Esophagus (tissue), 2 donors: ENCODE data around the gene PLEKHA7. TPM values are rescaled to one million over a fixed set of nuclear protein-coding genes. Genes with fewer than 3 reads are reported as not detected.

Experiments
- H3K27ac ChIP-seq, 2 donors: one replicate each; pipeline ENCODE4 v1.5.1; 2013; ENCODE audit warnings: low read depth in 2 of 2, mild to moderate bottlenecking in 2 of 2, inconsistent platforms in 1 of 2, low read length in 1 of 2, moderate library complexity in 1 of 2
- H3K27me3 ChIP-seq, 2 donors: one replicate each; pipeline ENCODE4 v1.6.1; 2013; ENCODE audit warnings: low read length in 2 of 2, control low read depth in 1 of 2, mild to moderate bottlenecking in 1 of 2; ENCODE audit not compliant: insufficient read depth in 2 of 2, control insufficient read depth in 1 of 2
- H3K36me3 ChIP-seq, 2 donors: one replicate each; pipeline ENCODE4 v1.6.1; 2013; ENCODE audit warnings: low read length in 1 of 2; ENCODE audit not compliant: control insufficient read depth in 2 of 2, insufficient read depth in 2 of 2
- H3K4me1 ChIP-seq, 2 donors: one replicate each; pipeline ENCODE4 v1.6.1; 2013; ENCODE audit warnings: low read length in 1 of 2; ENCODE audit not compliant: control insufficient read depth in 2 of 2, insufficient read depth in 2 of 2
- H3K4me3 ChIP-seq, 2 donors: one replicate each; pipeline ENCODE4 v1.5.1; 2013; ENCODE audit warnings: low read length in 2 of 2, mild to moderate bottlenecking in 2 of 2, low read depth in 1 of 2, moderate library complexity in 1 of 2
- H3K9me3 ChIP-seq, 2 donors: one replicate each; pipeline ENCODE4 v1.6.1; 2013; ENCODE audit warnings: mild to moderate bottlenecking in 2 of 2, low read depth in 1 of 2, low read length in 1 of 2, moderate library complexity in 1 of 2; ENCODE audit not compliant: control insufficient read depth in 2 of 2, insufficient read depth in 1 of 2
- WGBS, 2 donors: extraction: QIAGEN DNeasy Blood & Tissue Kit; methylation state at CpG; one replicate each; pipeline ENCODE4 v1.1.7; 2013; 5-methylcytosine and 5-hydroxymethylcytosine counted together
- polyA plus RNA-seq, 2 donors: library from polyadenylated mRNA; stranded (reverse); fragments of 200-250 nt; gene quantifications; one replicate each; pipeline ENCODE4 v1.2.3, GENCODE V29; 2013
- donor health status: healthy with polysubstance abuse.
- donor health status: Bipolar disorder and iron deficiency.

Gene PLEKHA7
- polyA plus RNA-seq, 2 donors, result 41.4 to 46.0 TPM

GRCh38 chr11:16881074-16881709 lies 133.0 kb downstream of the PLEKHA7 start:
- H3K9me3 ChIP-seq, result no peaks in the 10 kb centered on the region
- peaks cover 0 to 11% of the 10 kb centered on the region in 2 donors for H3K4me1 ChIP-seq
- H3K27ac ChIP-seq, result peak overlapping the region; percentile 83 to 92
- no peaks in the 10 kb centered on the region for H3K36me3 ChIP-seq
- peak overlapping the region; percentile 20 to 33 for H3K4me3 ChIP-seq
- H3K27me3 ChIP-seq, result no peaks in the 10 kb centered on the region
- 34 to 42% methylated on average over 8 of the region's 8 CpGs for WGBS, 2 donors

GRCh38 chr11:16880184-16880801 lies 133.9 kb downstream of the PLEKHA7 start:
- no peaks in the 10 kb centered on the region for H3K27me3 ChIP-seq
- 67 to 84% methylated on average over 7 of the region's 7 CpGs for WGBS, 2 donors
- no peaks in the 10 kb centered on the region for H3K9me3 ChIP-seq
- H3K36me3 ChIP-seq, result no peaks in the 10 kb centered on the region
- peak overlapping the region; percentile 83 to 88 for H3K27ac ChIP-seq
- H3K4me1 ChIP-seq, result peaks cover 0 to 14% of the 10 kb centered on the region in 2 donors
- peak overlapping the region in 1 of 2 donors; percentile 33 for H3K4me3 ChIP-seq

- Histone ChIP-seq H3K4me1 (peaks cover 0 to 14% of the 10 kb centered on the region in 2 donors), H3K27me3 (no peaks in the 10 kb centered on the region), H3K4me3 (no peak overlapping the region), H3K27ac (peak overlapping the region; percentile 83 to 88), H3K9me3 (no peaks in the 10 kb centered on the region), H3K36me3 (no peaks in the 10 kb centered on the region)
- WGBS, 2 donors, result 91 to 94% methylated on average over 2 of the region's 2 CpGs
Observed at GRCh38 chr11:16879690-16880089, 134.5 kb downstream of the PLEKHA7 start.

- H3K4me3 ChIP-seq, result peak overlapping the region in 1 of 2 donors; percentile 44
- no peaks in the 10 kb centered on the region for H3K9me3 ChIP-seq
- H3K4me1 ChIP-seq, result peaks cover 0 to 14% of the 10 kb centered on the region in 2 donors
- no peaks in the 10 kb centered on the region for H3K36me3 ChIP-seq
- peak overlapping the region; percentile 67 to 84 for H3K27ac ChIP-seq
- WGBS, 2 donors, result 67 to 77% methylated on average over 3 of the region's 3 CpGs
- no peaks in the 10 kb centered on the region for H3K27me3 ChIP-seq
Observed at GRCh38 chr11:16876837-16877236, 137.4 kb downstream of the PLEKHA7 start.

GRCh38 chr11:16876053-16876752 lies 138.0 kb downstream of the PLEKHA7 start:
- 49 to 75% methylated on average over 5 of the region's 5 CpGs for WGBS, 2 donors
- H3K4me3 ChIP-seq, result peak overlapping the region; percentile 24 to 44
- no peaks in the 10 kb centered on the region for H3K9me3 ChIP-seq
- H3K36me3 ChIP-seq, result no peaks in the 10 kb centered on the region
- peak overlapping the region; percentile 84 to 94 for H3K27ac ChIP-seq
- peaks cover 0 to 14% of the 10 kb centered on the region in 2 donors for H3K4me1 ChIP-seq
- no peaks in the 10 kb centered on the region for H3K27me3 ChIP-seq

- WGBS, 2 donors, result 83 to 89% methylated on average over 4 of the region's 4 CpGs
- Histone ChIP-seq H3K36me3 (peaks cover 0 to 4% of the 10 kb centered on the region in 2 donors), H3K27me3 (no peaks in the 10 kb centered on the region), H3K27ac (peak overlapping the region; percentile 1 to 66), H3K4me3 (no peak overlapping the region), H3K9me3 (no peaks in the 10 kb centered on the region), H3K4me1 (peaks cover 0 to 10% of the 10 kb centered on the region in 2 donors)
Observed at GRCh38 chr11:16874275-16874975, 139.8 kb downstream of the PLEKHA7 start.

GRCh38 chr11:16873289-16873688 lies 140.9 kb downstream of the PLEKHA7 start:
- no peak overlapping the region for H3K27ac ChIP-seq
- H3K36me3 ChIP-seq, result peaks cover 0 to 6% of the 10 kb centered on the region in 2 donors
- H3K4me3 ChIP-seq, result no peak overlapping the region
- WGBS, 2 donors, result 37 to 38% methylated on average over 2 of the region's 2 CpGs
- H3K9me3 ChIP-seq, result no peaks in the 10 kb centered on the region
- H3K27me3 ChIP-seq, result no peaks in the 10 kb centered on the region
- peaks cover 0 to 3% of the 10 kb centered on the region in 2 donors for H3K4me1 ChIP-seq

GRCh38 chr11:16871368-16871767 lies 142.8 kb downstream of the PLEKHA7 start:
- Histone ChIP-seq H3K27me3 (no peaks in the 10 kb centered on the region), H3K4me1 (peaks cover 0 to 3% of the 10 kb centered on the region in 2 donors), H3K4me3 (no peak overlapping the region), H3K9me3 (no peaks in the 10 kb centered on the region), H3K36me3 (peaks cover 0 to 7% of the 10 kb centered on the region in 2 donors), H3K27ac (no peak overlapping the region)
- 55 to 65% methylated on average over 5 of the region's 5 CpGs for WGBS, 2 donors

GRCh38 chr11:16867097-16867496 lies 147.1 kb downstream of the PLEKHA7 start:
- WGBS, 2 donors, result 54 to 60% methylated on average over 1 of the region's 1 CpG
- Histone ChIP-seq H3K4me1 (no peaks in the 10 kb centered on the region), H3K9me3 (no peaks in the 10 kb centered on the region), H3K27ac (no peak overlapping the region), H3K36me3 (peaks cover 0 to 11% of the 10 kb centered on the region in 2 donors), H3K27me3 (no peaks in the 10 kb centered on the region), H3K4me3 (no peak overlapping the region)
